ENCODE measurements around the gene FMN1. TPM values are rescaled to one million over a fixed set of nuclear protein-coding genes. Genes with fewer than 3 reads are reported as not detected.

The FMN1 gene
- polyA plus RNA-seq, 2 of the 4 experiments (the other 2 are of a cell fraction): 0.53 to 2.2 TPM

DNA sequence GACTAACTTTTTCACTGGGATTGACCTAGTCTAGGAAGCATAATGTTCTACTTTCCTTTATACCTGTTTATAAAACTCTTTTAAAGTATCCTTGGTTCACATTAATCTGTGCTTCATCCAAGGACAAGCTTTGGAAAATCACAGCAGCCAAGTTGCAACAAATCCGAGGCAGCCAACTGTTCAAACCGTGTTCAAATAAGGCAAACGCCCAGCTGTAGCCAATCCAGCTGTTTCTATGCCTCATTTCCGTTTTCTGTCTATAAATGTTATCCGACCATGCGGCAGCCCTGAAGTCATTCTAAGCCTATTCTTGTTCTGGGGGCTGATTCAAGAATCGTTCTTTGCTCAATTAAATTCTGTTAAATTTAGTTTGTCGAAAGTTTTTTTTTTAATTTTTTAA is 78.3 kb downstream of the FMN1 start:
- TF ChIP-seq CBX8 (IDR thresholded peaks at IDR 0.05) (peak; percentile 46; the same call in 1 of the 2 replicates), CHD4 (IDR thresholded peaks at IDR 0.05; ENCODE audit: borderline replicate concordance) (no peak), KDM1A (IDR thresholded peaks at IDR 0.05; ENCODE audit: low read depth) (no peak), SMC3 (IDR thresholded peaks at IDR 0.05) (no peak), RNF2 (IDR thresholded peaks at IDR 0.05; ENCODE audit: borderline replicate concordance, low read depth) (peak; percentile 88; the same call in 1 of the 2 replicates)
- TF ChIP-seq, protein P1, sequence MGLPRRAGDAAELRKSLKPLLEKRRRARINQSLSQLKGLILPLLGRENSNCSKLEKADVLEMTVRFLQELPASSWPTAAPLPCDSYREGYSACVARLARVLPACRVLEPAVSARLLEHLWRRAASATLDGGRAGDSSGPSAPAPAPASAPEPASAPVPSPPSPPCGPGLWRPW (IDR thresholded peaks at IDR 0.05): no peak
- no peaks in the 10 kb centered on the region for H3K4me1 ChIP-seq
- no peak overlapping the region for H3K4me3 ChIP-seq
- FAIRE-seq (peak; percentile 39), DNase-seq (ENCODE audit: low read depth in 1 of 2, low spot score in 1 of 2) (no peak), ATAC-seq (no peak)
- POLR2A ChIA-PET: no interaction called here
- WGBS (ENCODE audit: missing lambda C conversion rate): 55% methylated on average over 8 of the region's 8 CpGs
- H3K27ac ChIP-seq: no peak overlapping the region
- H3K9me3 ChIP-seq: no peaks in the 10 kb centered on the region
- H3K4me2 ChIP-seq: no peak overlapping the region
- CTCF ChIA-PET: interaction anchor here (0.6 to 2.7 kb wide), 5 partner anchors 9 to 94 kb away, joined by 3 to 10 read pairs (median 3); no protein-coding TSS in a partner anchor

DNA sequence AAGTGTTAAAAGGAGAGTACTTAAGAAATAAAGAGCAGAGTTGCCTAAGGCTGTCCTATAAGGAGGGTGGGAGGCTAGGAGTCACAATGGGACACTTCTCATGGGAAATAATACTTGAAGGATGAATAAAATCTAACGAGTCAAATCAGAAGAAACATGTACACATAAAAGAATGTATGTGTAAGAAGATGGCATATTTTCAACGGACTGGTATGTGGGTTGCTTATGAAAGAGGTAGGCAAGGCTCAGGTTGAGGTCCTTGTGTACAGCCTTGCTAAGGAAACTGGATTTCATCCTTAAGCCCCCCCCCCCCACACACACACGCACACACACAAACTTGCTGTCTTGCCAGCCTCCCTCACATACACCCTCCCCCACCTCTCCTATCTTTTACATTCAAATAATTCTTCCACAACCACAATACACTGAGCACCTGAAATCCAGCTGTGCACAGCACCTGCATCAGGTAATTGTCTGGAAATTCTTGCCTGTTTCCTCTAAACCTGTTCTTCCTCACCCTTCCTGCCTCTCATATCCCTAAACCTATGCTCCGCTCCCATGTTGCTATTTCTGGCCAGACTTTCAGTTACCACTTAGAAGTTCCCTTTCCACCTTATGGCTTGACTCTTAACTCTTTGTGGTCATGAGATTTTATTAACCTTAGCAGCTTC is 79.2 kb downstream of the FMN1 start:
- Histone ChIP-seq H3K27ac (no peak overlapping the region), H3K4me3 (no peak overlapping the region), H3K9me3 (no peaks in the 10 kb centered on the region), H3K4me2 (no peak overlapping the region), H3K4me1 (no peaks in the 10 kb centered on the region)
- 48% methylated on average over 4 of the region's 4 CpGs for WGBS (ENCODE audit: missing lambda C conversion rate)
- ChIA-PET CTCF (interaction anchor here (0.6 to 4.0 kb wide), 6 partner anchors 8 to 93 kb away, joined by 3 to 22 read pairs (median 4); no protein-coding TSS in a partner anchor), POLR2A (no interaction called here)
- ATAC-seq (no peak), FAIRE-seq (no peak), DNase-seq (ENCODE audit: low read depth in 1 of 2, low spot score in 1 of 2) (no peak)
- TF ChIP-seq RFX5 (IDR thresholded peaks at IDR 0.05) (no peak), EHMT2 (IDR thresholded peaks at IDR 0.05; ENCODE audit: low read depth) (no peak), HEYL (CRISPR knock-in tag; IDR thresholded peaks at IDR 0.05) (no peak), RAD21 (conservative IDR thresholded peaks at IDR 0.05 in 1 of 2, IDR thresholded peaks at IDR 0.05 in 1 of 2) (no peak), FOSL2 (IDR thresholded peaks at IDR 0.05) (no peak), FOSL2 (CRISPR knock-in tag; IDR thresholded peaks at IDR 0.05) (no peak), KDM1A (IDR thresholded peaks at IDR 0.05; ENCODE audit: low read depth) (no peak), FOXS1 (CRISPR knock-in tag; IDR thresholded peaks at IDR 0.05) (no peak), MYC (IDR thresholded peaks at IDR 0.05; ENCODE audit: borderline replicate concordance, low read length) (no peak), ZNF302 (CRISPR knock-in tag; IDR thresholded peaks at IDR 0.05) (no peak), BHLHE40 (IDR thresholded peaks at IDR 0.05; ENCODE audit: low read depth, low read length) (no peak), RNF2 (IDR thresholded peaks at IDR 0.05; ENCODE audit: borderline replicate concordance, low read depth) (no peak), HOXA7 (CRISPR knock-in tag; IDR thresholded peaks at IDR 0.05) (no peak), CBX8 (IDR thresholded peaks at IDR 0.05) (no peak), RARB (CRISPR knock-in tag; IDR thresholded peaks at IDR 0.05) (no peak)
- TF ChIP-seq, protein P2, sequence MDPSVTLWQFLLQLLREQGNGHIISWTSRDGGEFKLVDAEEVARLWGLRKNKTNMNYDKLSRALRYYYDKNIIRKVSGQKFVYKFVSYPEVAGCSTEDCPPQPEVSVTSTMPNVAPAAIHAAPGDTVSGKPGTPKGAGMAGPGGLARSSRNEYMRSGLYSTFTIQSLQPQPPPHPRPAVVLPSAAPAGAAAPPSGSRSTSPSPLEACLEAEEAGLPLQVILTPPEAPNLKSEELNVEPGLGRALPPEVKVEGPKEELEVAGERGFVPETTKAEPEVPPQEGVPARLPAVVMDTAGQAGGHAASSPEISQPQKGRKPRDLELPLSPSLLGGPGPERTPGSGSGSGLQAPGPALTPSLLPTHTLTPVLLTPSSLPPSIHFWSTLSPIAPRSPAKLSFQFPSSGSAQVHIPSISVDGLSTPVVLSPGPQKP (IDR thresholded peaks at IDR 0.05; ENCODE audit: low read depth, low read length): no peak
- TF ChIP-seq, protein P3, sequence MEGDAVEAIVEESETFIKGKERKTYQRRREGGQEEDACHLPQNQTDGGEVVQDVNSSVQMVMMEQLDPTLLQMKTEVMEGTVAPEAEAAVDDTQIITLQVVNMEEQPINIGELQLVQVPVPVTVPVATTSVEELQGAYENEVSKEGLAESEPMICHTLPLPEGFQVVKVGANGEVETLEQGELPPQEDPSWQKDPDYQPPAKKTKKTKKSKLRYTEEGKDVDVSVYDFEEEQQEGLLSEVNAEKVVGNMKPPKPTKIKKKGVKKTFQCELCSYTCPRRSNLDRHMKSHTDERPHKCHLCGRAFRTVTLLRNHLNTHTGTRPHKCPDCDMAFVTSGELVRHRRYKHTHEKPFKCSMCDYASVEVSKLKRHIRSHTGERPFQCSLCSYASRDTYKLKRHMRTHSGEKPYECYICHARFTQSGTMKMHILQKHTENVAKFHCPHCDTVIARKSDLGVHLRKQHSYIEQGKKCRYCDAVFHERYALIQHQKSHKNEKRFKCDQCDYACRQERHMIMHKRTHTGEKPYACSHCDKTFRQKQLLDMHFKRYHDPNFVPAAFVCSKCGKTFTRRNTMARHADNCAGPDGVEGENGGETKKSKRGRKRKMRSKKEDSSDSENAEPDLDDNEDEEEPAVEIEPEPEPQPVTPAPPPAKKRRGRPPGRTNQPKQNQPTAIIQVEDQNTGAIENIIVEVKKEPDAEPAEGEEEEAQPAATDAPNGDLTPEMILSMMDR (IDR thresholded peaks at IDR 0.05): no peak
- TF ChIP-seq, protein P4, sequence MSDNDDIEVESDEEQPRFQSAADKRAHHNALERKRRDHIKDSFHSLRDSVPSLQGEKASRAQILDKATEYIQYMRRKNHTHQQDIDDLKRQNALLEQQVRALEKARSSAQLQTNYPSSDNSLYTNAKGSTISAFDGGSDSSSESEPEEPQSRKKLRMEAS (IDR thresholded peaks at IDR 0.05): no peak
- TF ChIP-seq, protein P1 (IDR thresholded peaks at IDR 0.05): no peak

Data from A549 (cell line).